Stimulated activated CD4-positive, alpha-beta T cell treated with anti-CD3 and anti-CD28 coated beads, Interleukin-4, amount 100 ng/mL, for 48 hours (primary cell): ENCODE measurements around the gene ITPR1.

Experiments
- DNase-seq, 2 donors: peaks; one replicate each; pipeline ENCODE4 v3.0.0-alpha.2; 2020; ENCODE audit warnings: low read depth in 2 of 2

Gene ITPR1

DNA sequence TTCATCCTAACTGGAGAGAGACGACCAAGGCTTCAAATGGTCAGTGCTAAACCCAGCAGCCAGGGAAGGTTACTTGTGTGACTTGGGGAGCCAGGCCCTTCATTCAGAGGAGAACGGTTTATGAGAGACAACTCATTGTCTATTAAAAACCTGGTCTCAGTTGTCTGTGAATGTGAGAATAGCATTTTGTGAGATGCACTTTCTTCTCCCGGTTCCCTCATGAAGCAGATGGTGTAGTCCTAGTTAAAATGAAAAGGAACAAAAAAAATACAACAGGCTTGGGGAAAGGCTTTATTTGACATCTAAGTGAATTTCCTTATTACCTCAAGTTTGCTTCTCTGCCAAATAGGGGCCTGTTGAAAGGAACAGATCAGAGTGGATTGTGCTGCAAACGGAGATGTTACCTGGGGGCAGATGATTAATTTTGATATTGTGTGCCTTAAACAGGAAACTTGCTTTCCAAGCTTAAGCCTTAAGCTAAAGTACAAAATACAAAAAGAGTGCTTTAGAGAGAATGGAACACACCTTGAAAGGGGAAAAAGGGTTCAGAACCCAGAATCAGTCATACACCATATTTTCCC lies 283.3 kb downstream of the ITPR1 start:
- DNase-seq, result no peak

DNA sequence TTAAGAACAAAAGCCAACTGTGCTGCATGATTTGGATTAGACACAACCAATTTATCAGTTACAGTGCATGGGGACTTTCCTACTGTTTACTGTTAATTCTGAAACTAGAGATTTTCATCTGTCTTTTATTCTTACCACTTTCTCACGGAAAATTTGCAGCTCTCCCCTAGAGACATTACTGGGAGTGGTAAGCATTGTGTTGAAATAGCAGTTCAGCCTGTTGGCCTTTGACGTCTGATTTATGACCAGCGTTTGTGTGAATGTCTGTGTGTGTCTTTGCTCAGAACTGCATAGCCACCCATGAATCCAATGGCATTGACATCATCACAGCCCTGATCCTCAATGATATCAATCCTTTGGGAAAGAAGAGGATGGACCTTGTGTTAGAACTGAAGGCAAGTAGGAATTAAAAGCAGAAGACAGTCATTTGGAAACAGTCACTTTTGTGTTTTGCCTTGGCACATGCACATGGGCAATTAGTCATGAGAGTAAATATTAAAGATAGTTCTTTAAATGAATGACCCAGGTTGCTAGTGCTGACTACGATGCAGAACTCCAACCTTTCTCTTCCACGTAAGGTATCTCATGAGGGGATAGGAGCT lies 283.9 kb downstream of the ITPR1 start:
- DNase-seq, result peak in 1 of 2 donors; percentile 16

DNA sequence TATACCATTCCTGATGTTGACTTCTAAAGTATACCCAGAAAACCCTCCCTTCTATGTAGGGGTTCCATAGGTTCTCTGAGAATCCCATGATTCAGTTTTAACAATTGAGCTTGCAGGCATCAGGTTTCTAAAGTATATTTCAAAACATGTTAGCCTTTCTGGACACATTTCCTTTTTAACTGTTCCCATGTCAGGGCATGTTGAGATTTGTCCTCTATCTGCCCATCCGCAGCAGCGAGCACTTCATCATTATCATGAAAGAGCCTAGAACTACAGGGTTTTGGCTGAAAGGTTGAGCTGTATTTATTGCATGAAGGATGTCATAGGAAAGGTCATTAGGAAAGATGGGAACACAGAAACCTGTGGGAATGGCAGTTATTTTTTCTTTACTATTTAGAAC lies 285.0 kb downstream of the ITPR1 start:
- DNase-seq, result no peak

DNA sequence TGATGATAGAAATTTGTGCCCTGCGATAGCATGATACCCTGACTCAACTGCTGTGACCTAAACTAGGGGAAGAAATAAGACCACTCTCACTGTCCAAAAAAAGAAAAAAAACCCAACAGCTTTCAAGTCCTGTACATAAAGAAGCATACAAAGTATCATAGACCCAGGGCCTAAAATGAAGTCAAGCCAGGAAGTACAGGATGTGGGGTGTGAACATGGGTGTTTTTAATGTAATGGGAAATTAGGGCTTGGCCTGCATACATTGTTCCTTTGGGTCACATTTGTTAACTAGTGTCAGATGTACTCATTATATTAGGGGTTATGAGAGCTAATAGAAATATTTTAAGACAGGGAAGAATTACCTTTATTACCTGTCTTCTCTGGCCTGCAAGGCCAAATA lies 285.6 kb downstream of the ITPR1 start:
- DNase-seq, result no peak

DNA sequence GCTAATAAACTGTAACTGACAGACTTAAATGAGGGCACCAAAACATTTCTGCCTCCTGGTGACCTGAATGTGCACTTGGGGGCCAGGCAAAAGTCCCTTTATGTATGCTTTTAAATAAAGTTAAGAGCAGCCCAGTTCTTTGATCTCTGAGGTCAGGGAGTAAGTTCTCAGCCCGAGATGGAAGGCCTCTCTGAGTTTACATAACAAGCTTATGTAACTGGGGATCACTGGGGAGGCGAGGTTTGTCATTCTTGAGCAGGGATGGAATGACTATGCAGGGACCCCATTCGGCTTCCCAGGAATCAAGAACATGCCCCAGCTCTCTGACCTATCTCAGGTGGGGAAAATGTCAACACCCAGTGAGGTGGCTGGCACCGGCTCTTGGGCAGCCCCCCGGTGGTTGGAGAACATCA lies 287.4 kb downstream of the ITPR1 start:
- no peak for DNase-seq

DNA sequence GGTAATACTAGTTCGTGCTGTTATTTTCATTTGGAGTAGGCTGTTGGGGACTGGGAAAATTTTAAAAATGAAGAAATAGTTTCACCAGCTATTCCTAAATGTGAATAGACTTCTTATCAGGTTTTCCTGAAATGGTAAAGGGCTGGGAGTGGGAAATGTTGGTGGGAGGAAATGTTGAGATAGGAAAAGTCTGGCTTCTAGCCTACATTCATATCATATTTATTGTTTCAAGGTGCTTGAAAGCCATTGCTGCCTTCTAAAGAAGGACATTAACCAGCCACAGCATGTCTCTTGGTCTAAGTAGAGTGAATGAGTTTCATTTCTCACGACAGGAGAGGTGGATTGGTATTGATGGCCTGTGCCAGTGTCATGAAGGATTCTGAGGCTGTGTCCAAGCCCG lies 288.9 kb downstream of the ITPR1 start:
- no peak for DNase-seq

DNA sequence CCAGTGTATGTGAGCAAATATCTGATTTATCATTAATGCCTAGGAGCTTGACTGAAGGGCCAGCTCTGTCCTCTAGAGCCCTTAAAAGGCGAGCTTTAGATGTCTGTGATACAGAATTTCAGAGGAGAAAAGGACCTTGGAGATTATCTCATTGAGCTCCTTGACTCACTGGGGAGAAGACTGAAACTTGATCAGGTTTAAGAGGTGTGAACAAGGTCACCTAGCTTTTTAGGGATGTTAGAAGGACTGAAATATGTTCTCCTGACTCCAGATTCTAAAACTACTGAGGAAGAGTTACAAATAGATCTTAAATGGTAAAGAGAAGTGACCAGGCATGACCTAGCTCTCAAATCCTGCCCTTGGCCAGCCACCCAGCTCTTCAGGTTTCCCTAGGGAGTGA lies 292.4 kb downstream of the ITPR1 start:
- no peak for DNase-seq

DNA sequence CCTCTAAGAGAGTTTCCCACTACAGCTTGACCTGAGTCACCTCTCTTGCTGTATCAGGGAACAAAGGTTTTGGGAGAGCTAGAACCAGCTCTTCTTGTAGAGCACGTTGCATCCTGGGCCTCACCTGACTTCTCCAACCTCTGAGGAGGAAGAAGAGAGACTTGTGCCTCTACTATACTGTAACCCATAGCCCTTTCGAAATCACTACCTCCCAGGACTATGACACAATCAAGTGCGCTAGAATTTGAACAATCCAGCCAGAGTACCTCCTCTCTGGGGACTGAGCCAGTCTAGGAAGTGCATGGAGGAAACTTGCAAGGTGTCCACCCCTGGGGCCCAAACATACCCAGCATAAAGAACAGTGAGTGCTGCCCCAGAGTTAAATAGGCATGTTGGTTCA lies 293.3 kb downstream of the ITPR1 start:
- DNase-seq, result no peak

- DNase-seq, result no peak
Observed at GRCh38 chr3:4791358-4791757, 298.2 kb downstream of the ITPR1 start.

DNA sequence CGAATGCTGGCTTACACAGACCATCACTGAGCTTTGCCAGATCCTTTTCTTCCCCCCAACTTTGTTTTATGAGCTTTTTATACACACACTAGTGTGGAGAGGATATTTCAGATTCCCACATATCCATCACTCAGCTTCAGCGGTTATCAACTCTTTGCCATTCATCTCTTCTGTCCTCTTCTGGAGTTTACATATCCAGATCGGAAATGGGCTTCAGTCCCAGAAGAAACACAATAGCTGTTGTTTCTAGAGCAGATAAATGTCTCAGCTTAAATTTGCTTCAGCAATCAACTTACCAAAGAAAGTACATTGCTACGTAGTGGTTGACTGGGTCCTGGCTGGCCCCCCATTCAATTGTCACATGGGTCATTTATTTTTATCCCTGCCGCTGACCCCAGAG lies 300.2 kb downstream of the ITPR1 start:
- DNase-seq, result no peak

- no peak for DNase-seq
Observed at GRCh38 chr3:4794331-4794730, 301.2 kb downstream of the ITPR1 start.

DNA sequence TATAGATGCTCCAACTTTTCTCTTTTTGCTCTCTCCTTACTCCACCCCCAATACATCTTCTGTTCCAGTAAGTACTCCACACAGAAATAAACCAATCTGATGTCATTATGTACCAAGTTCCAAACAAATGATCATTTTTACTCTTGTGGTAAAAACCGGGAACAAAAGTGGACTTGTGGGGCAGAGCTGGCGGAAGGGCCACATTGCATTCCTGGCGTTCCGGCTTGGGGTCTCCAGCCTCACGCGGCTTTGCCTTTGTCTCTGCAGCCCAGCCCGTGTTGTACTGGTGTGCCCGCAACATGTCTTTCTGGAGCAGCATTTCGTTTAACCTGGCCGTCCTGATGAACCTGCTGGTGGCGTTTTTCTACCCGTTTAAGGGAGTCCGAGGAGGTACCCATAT lies 301.6 kb downstream of the ITPR1 start:
- no peak for DNase-seq

DNA sequence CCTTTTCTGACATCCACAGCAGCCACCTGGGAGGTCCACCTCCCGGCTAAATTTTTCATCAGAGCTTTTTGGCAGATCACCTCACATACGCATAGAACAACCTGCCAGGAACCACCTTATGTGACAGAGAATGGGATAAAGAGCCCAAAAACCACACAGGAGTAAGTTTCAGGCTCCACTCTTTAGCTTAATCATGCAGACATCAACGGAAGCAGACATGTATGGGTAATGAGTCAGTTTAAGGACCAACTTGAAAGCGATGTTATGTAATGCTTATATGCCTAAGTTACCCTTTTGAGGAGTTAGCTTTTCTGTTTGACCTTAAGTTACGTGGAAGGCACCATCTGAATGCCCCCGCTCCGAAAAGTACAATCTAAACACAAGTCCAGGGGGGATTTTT lies 302.8 kb downstream of the ITPR1 start:
- no peak for DNase-seq

DNA sequence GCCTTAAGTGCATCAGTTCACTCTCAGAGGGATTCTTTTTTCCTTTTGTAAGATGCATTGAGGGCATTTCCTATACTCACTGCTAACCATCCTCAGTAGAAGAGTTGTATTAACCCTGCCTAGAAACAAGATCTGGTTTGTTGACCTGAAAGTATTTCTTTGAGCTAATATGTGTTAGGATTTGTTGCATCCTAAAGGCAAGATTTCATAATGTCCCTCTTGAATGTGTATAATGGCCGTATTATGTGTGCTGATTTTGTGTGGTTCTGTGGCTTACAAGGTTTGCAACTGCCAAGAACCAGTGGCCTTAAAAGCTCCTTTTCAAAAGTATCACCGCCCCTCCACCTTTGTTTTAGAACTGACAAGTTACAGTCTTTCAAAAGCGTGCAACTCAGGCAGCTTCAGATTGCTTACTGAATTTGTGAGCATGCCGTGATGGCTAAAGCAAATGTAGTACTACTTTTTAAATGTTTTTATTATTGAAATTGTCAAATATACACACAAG lies 304.1 kb downstream of the ITPR1 start:
- DNase-seq, result no peak

- no peak for DNase-seq
Observed at GRCh38 chr3:4799266-4800256, 306.4 kb downstream of the ITPR1 start.

DNA sequence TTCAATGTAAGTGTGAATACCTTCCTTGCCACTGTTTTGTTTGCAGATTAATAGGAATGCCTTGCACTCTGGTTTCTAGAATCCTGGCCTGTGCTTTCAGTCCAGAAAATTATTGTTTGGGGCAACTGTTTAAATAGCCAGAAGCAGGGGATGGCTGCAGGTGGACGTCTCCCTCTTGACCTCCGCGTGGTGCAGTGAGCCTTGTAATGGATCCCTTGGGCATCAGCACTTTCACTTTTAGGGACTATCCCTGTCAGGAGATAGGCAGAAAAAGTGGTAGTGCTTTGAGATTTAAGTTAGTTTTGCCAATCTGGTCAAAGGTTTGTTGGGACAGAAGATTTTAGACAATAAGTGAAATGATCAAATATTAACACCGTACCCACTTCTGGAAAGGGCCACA lies 307.4 kb downstream of the ITPR1 start:
- no peak for DNase-seq

- DNase-seq, result no peak
Observed at GRCh38 chr3:4801892-4802291, 308.7 kb downstream of the ITPR1 start.

DNA sequence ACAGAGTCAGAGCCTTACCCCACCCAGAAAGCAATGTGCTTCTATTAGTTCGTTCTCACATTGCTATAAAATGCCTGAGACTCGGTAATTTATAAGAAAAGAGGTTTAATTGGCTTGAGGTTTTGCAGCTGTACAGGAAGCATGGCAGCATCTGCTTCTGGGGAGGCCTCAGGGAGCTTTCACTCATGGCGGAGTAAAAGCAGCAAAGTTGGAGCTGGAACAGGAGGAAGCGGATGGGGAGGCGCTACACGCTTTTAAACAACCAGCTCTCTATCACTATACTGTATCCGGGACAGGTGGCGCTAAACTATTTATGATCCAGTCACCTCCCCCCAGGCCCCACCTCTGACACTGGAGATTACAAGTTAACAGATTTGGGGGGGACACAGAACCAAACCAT lies 309.8 kb downstream of the ITPR1 start:
- DNase-seq, result no peak

GRCh38 chr3:4804161-4805058 lies 311.3 kb downstream of the ITPR1 start:
- DNase-seq, result no peak

DNA sequence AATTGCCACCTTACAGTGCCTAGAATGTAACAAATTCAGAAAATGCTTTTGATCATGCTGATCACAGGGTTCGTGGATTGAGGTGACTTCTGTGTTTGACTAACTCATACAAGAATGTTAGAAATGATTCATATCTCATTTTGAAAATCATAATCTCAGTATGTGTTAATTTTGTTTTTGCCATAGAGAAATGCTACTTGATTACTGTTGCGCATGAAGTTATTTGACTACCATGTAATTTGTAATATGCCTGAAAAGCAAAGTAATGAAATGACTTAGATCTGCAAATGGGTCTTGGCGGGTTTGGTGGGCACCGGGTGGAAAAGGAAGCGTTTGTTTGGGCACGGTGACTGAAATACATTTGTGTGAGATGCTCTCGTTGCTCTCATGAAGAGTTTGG lies 312.5 kb downstream of the ITPR1 start:
- no peak for DNase-seq

DNA sequence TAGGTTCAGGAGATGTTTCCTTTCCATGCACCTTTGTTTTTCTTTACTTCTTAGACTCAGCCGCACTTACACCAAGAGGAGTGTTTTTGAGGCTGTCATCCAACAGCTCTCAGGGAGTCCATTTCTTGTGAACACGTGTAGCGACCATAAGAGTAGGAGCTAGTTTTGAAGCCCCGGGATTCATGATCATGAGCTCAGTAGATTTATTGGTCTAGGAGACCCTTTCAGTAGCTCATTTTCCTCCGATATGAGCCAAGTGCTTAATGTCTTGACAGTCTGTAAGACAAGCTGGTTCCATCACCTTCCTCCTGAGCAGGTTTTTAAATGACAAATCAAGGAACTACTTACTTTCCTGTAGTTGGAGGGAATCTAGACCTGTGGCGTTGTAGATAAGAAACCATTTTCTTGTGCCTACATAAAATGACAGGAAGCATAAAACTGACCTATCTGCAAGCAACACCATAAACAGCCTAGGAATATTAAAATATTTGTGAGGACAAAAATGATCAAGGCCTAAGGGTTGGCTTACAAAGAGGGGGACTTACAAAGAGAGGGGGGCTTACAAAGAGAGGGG lies 313.5 kb downstream of the ITPR1 start:
- no peak for DNase-seq
